ENCODE results near the gene METAP1. TPM values are rescaled to one million over a fixed set of nuclear protein-coding genes. Genes with fewer than 3 reads are reported as not detected.
A peak's percentile ranks its signal among the peaks of the same experiment; 100 is the strongest.

METAP1 gene
- total RNA-seq: 31.5 TPM
- long read RNA-seq, transcript METAP1-201 (11 exons, 2,791 nt): major isoform, 36 of 47 reads
- long read RNA-seq, partial matches to known transcripts: 1 of 47 reads
- long read RNA-seq, other reads (novel, unspliced or antisense): 10 of 47 reads

DNA sequence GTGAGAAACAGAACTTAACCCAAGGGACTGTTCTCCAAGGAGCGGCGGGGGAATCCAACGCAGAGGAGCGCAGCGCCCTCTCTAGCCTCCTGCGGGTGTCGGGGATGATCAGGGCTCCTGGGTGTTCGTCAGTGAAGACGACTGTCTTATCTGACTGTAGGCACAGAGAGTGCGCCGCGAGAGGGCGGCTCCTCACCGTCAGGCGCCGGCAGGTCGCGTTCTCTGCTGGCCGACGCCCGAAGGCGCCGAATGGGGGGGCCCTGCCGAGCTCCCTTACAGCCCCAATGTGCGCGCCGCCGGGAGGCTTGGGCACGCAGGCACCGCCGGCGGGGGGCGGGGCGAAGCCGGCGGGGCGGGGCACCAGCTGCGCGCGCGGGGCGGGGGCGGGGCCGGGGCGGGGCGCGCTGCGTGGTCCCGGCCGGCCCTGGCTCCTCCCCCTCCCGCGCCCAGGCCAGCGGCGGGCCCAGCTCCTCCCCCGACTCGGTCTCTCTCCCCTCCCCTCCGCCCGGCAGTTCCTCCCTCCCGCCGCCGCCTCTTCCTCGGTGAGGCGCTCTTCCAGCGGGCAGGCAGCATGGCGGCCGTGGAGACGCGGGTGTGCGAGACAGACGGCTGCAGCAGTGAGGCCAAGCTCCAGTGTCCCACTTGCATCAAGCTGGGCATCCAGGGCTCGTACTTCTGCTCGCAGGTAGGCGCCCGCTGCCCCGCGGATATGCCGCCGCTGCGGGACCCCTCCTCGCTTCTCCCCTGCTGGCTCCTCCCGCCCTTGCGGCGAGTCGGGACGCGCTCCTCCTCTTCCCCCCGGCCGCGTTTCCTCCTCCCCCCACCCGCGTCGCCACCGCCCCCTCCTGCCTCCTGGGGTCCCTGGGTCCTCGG, at the start of gene METAP1:
Gene METAP1 (plus strand): TSS at position 539 of the 873 bp plus-strand sequence. CDS start 33 bp downstream, at position 572.
- no peaks in the 10 kb centered on the region for H3K27me3 ChIP-seq (ENCODE audit: low read depth)
- ATAC-seq (peak; percentile 96 to 97), DNase-seq (peak; percentile 97)
- peak within 1 kb of the TSS; percentile 95 for H3K4me3 ChIP-seq
- H3K27ac ChIP-seq: peak within 1 kb of the TSS; percentile 89
- peaks cover 7% of the 10 kb centered on the region for H3K4me1 ChIP-seq
- TF ChIP-seq, protein P1, sequence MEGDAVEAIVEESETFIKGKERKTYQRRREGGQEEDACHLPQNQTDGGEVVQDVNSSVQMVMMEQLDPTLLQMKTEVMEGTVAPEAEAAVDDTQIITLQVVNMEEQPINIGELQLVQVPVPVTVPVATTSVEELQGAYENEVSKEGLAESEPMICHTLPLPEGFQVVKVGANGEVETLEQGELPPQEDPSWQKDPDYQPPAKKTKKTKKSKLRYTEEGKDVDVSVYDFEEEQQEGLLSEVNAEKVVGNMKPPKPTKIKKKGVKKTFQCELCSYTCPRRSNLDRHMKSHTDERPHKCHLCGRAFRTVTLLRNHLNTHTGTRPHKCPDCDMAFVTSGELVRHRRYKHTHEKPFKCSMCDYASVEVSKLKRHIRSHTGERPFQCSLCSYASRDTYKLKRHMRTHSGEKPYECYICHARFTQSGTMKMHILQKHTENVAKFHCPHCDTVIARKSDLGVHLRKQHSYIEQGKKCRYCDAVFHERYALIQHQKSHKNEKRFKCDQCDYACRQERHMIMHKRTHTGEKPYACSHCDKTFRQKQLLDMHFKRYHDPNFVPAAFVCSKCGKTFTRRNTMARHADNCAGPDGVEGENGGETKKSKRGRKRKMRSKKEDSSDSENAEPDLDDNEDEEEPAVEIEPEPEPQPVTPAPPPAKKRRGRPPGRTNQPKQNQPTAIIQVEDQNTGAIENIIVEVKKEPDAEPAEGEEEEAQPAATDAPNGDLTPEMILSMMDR (IDR thresholded peaks at IDR 0.05): peak; percentile 55
- H3K9me3 ChIP-seq: no peaks in the 10 kb centered on the region
- no peaks in the 10 kb centered on the region for H3K36me3 ChIP-seq
- intact Hi-C loops (cut with DNase I): no loop called here

DNA sequence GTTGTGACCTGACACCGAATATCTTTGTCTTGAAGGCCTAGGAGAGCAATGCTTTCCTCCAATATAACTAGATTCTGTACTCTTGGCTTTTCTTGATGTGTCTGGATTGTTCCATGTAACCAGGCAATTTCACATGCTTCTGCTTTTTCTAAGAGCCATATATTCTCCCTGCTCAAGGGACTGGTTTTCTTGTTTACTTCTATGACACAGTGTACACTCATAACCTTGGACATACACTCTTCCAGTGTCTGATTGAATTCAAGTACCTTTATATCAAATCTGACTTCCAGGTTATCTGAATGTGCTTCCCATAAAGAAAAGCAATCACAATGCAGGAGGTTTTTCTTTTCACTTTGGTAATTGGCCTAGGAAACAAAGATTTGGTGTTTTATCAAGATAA, 49.2 kb upstream of the METAP1 start:
- H3K4me1 ChIP-seq: no peaks in the 10 kb centered on the region
- ATAC-seq (no peak), DNase-seq (no peak)
- H3K4me3 ChIP-seq: no peak overlapping the region
- intact Hi-C loops (cut with DNase I): no loop called here
- H3K9me3 ChIP-seq: no peaks in the 10 kb centered on the region
- no peak overlapping the region for H3K27ac ChIP-seq
- no peaks in the 10 kb centered on the region for H3K27me3 ChIP-seq (ENCODE audit: low read depth)
- H3K36me3 ChIP-seq: no peaks in the 10 kb centered on the region
- TF ChIP-seq, protein P1 (IDR thresholded peaks at IDR 0.05): no peak

DNA sequence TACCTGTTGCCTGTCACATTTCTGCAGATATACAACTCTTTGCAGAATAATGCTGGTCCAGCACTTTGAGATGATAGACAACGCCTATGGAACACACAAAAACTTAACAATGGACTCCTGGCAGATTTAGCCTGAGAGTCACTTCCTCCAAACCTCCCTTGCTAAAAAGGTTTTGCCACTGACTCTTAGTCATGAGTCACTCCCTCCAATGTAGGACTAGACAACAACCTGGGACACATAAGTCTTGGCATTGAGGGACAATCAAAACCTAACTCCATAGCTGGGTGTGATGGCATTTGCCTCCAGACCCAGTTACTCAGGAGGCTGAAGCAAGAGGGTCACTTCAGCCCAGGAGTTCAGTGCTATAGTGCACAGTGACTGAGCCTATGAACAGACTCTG, 44.6 kb upstream of the METAP1 start:
- H3K36me3 ChIP-seq: no peaks in the 10 kb centered on the region
- DNase-seq (no peak), ATAC-seq (no peak)
- TF ChIP-seq, protein P1 (IDR thresholded peaks at IDR 0.05): no peak
- H3K27ac ChIP-seq: no peak overlapping the region
- no peaks in the 10 kb centered on the region for H3K4me1 ChIP-seq
- H3K27me3 ChIP-seq (ENCODE audit: low read depth): no peaks in the 10 kb centered on the region
- intact Hi-C loops (cut with DNase I): no loop called here
- no peaks in the 10 kb centered on the region for H3K9me3 ChIP-seq
- no peak overlapping the region for H3K4me3 ChIP-seq

DNA sequence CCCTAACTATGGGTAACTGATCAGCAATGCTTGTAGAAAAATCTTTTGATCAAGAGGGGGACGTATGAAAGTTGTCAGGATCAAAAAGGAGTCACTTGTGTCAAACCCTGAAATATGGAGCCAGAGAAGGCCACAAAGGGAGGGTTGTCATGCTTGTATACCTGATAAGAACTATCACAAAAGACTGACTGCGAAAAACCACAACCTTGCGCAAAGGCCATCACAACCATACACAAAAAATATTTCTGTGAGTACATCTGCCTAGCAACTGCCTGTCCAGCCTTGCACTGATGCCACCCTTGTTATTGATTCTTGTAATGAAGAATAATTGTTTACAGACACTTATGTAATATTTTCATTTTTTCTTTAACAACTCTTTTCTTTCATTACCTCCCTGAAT, 43.8 kb upstream of the METAP1 start:
- Histone ChIP-seq H3K36me3 (no peaks in the 10 kb centered on the region), H3K9me3 (no peaks in the 10 kb centered on the region), H3K4me3 (no peak overlapping the region), H3K27me3 (ENCODE audit: low read depth) (no peaks in the 10 kb centered on the region), H3K27ac (no peak overlapping the region), H3K4me1 (no peaks in the 10 kb centered on the region)
- DNase-seq (no peak), ATAC-seq (no peak)
- TF ChIP-seq, protein P1 (IDR thresholded peaks at IDR 0.05): no peak
- intact Hi-C loops (cut with DNase I): no loop called here

DNA sequence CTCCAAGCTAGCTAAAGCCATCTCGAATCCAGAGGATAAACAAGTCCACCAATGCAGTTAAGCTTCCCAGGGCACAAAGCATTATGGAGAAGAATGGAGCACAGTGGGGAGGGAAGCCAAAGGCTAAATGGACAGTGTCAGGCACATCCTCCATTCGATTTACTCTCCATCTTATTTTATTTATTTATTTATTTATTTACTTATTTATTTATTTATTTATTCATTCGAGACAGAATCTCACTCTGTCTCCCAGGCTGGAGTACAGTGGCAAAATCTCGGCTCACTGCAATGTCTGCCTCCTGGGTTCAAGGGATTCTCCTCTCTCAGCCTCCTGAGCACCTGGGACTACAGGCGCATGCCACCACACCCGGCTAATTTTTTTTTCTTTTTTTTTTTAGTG, 40.3 kb upstream of the METAP1 start:
- intact Hi-C loops (cut with DNase I): no loop called here
- no peaks in the 10 kb centered on the region for H3K27me3 ChIP-seq (ENCODE audit: low read depth)
- DNase-seq: no peak
- H3K27ac ChIP-seq: no peak overlapping the region
- no peak for ATAC-seq
- no peaks in the 10 kb centered on the region for H3K9me3 ChIP-seq
- TF ChIP-seq, protein P1 (IDR thresholded peaks at IDR 0.05): no peak
- no peaks in the 10 kb centered on the region for H3K4me1 ChIP-seq
- no peaks in the 10 kb centered on the region for H3K36me3 ChIP-seq
- H3K4me3 ChIP-seq: no peak overlapping the region
